ENCODE data around the gene R3HCC1L. TPM values are rescaled to one million over a fixed set of nuclear protein-coding genes. Genes with fewer than 3 reads are reported as not detected.
"Not testable (repeated sequence)": the region's sequence is repeated elsewhere in the genome, so short reads cannot be mapped to it uniquely, and the experiment has no call there.

Gene R3HCC1L
- polyA plus RNA-seq, 4 donors, result 9.2 to 22.8 (median 12.5) TPM

GRCh38 chr10:98136775-98137174, 2.3 kb downstream of the R3HCC1L start:
- not testable (repeated sequence) for DNase-seq; H3K4me3 ChIP-seq (ENCODE audit: low read depth in 1 of 3, low read length in 3 of 3); H3K9me3 ChIP-seq (ENCODE audit: control insufficient read depth in 2 of 2, insufficient read depth in 1 of 2, low read depth in 1 of 2, low read length in 1 of 2); H3K36me3 ChIP-seq (ENCODE audit: control insufficient read depth in 3 of 3, insufficient read depth in 2 of 3, low read depth in 1 of 3, low read length in 3 of 3); FAIRE-seq; H3K27me3 ChIP-seq (ENCODE audit: control insufficient read depth in 3 of 3, insufficient read depth in 3 of 3, low read length in 3 of 3); H3K4me1 ChIP-seq (ENCODE audit: control insufficient read depth in 3 of 3, insufficient read depth in 2 of 3, low read depth in 1 of 3, low read length in 2 of 3); H3K27ac ChIP-seq (ENCODE audit: low read depth in 1 of 3, low read length in 2 of 3)
- 96% methylated on average over 16 of the region's 16 CpGs for WGBS, 3 donors

- FAIRE-seq (no peak), DNase-seq (no peak)
- Histone ChIP-seq H3K9me3 (ENCODE audit: control insufficient read depth in 2 of 2, insufficient read depth in 1 of 2, low read depth in 1 of 2, low read length in 1 of 2) (no peaks in the 10 kb centered on the region), H3K4me1 (ENCODE audit: control insufficient read depth in 3 of 3, insufficient read depth in 2 of 3, low read depth in 1 of 3, low read length in 2 of 3) (peaks cover 0 to 6% (median 5%) of the 10 kb centered on the region in 3 donors), H3K4me3 (ENCODE audit: low read depth in 1 of 3, low read length in 3 of 3) (no peak overlapping the region), H3K36me3 (ENCODE audit: control insufficient read depth in 3 of 3, insufficient read depth in 2 of 3, low read depth in 1 of 3, low read length in 3 of 3) (no peaks in the 10 kb centered on the region), H3K27ac (ENCODE audit: low read depth in 1 of 3, low read length in 2 of 3) (no peak overlapping the region), H3K27me3 (ENCODE audit: control insufficient read depth in 3 of 3, insufficient read depth in 3 of 3, low read length in 3 of 3) (no peaks in the 10 kb centered on the region)
These were observed 3.6 kb downstream of the R3HCC1L start for GRCh38 chr10:98138031-98138430.

GRCh38 chr10:98139431-98139830, 5.0 kb downstream of the R3HCC1L start:
- WGBS, 3 donors, result 82 to 88% (median 84%) methylated on average over 3 of the region's 3 CpGs
- no peak overlapping the region for H3K4me3 ChIP-seq (ENCODE audit: low read depth in 1 of 3, low read length in 3 of 3)
- DNase-seq (no peak), FAIRE-seq (no peak)
- no peaks in the 10 kb centered on the region for H3K36me3 ChIP-seq (ENCODE audit: control insufficient read depth in 3 of 3, insufficient read depth in 2 of 3, low read depth in 1 of 3, low read length in 3 of 3)
- no peak overlapping the region for H3K27ac ChIP-seq (ENCODE audit: low read depth in 1 of 3, low read length in 2 of 3)
- H3K9me3 ChIP-seq (ENCODE audit: control insufficient read depth in 2 of 2, insufficient read depth in 1 of 2, low read depth in 1 of 2, low read length in 1 of 2), result no peaks in the 10 kb centered on the region
- no peaks in the 10 kb centered on the region for H3K27me3 ChIP-seq (ENCODE audit: control insufficient read depth in 3 of 3, insufficient read depth in 3 of 3, low read length in 3 of 3)
- H3K4me1 ChIP-seq (ENCODE audit: control insufficient read depth in 3 of 3, insufficient read depth in 2 of 3, low read depth in 1 of 3, low read length in 2 of 3), result peaks cover 0 to 5% (median 4%) of the 10 kb centered on the region in 3 donors

GRCh38 chr10:98141484-98142073, 7.1 kb downstream of the R3HCC1L start:
- FAIRE-seq, result no peak
- H3K36me3 ChIP-seq (ENCODE audit: control insufficient read depth in 3 of 3, insufficient read depth in 2 of 3, low read depth in 1 of 3, low read length in 3 of 3), result no peaks in the 10 kb centered on the region

GRCh38 chr10:98144985-98145384, 10.5 kb downstream of the R3HCC1L start:
- Histone ChIP-seq H3K27me3 (ENCODE audit: control insufficient read depth in 3 of 3, insufficient read depth in 3 of 3, low read length in 3 of 3) (no peaks in the 10 kb centered on the region), H3K9me3 (ENCODE audit: control insufficient read depth in 2 of 2, insufficient read depth in 1 of 2, low read depth in 1 of 2, low read length in 1 of 2) (no peaks in the 10 kb centered on the region), H3K4me3 (ENCODE audit: low read depth in 1 of 3, low read length in 3 of 3) (no peak overlapping the region), H3K4me1 (ENCODE audit: control insufficient read depth in 3 of 3, insufficient read depth in 2 of 3, low read depth in 1 of 3, low read length in 2 of 3) (peaks cover 0 to 3% (median 0%) of the 10 kb centered on the region in 3 donors), H3K27ac (ENCODE audit: low read depth in 1 of 3, low read length in 2 of 3) (no peak overlapping the region), H3K36me3 (ENCODE audit: control insufficient read depth in 3 of 3, insufficient read depth in 2 of 3, low read depth in 1 of 3, low read length in 3 of 3) (no peaks in the 10 kb centered on the region)
- DNase-seq, result no peak
- 95 to 97% (median 95%) methylated on average over 2 of the region's 2 CpGs for WGBS, 3 donors
- no peak for FAIRE-seq

More at GRCh38 chr10:98141484-98142073, 7.1 kb downstream of the R3HCC1L start:
- Histone ChIP-seq H3K9me3 (ENCODE audit: control insufficient read depth in 2 of 2, insufficient read depth in 1 of 2, low read depth in 1 of 2, low read length in 1 of 2) (no peaks in the 10 kb centered on the region), H3K4me1 (ENCODE audit: control insufficient read depth in 3 of 3, insufficient read depth in 2 of 3, low read depth in 1 of 3, low read length in 2 of 3) (peaks cover 0 to 5% (median 0%) of the 10 kb centered on the region in 3 donors), H3K4me3 (ENCODE audit: low read depth in 1 of 3, low read length in 3 of 3) (no peak overlapping the region), H3K27me3 (ENCODE audit: control insufficient read depth in 3 of 3, insufficient read depth in 3 of 3, low read length in 3 of 3) (no peaks in the 10 kb centered on the region), H3K27ac (ENCODE audit: low read depth in 1 of 3, low read length in 2 of 3) (no peak overlapping the region)
- no peak for DNase-seq

- no peak for FAIRE-seq
- H3K4me1 ChIP-seq (ENCODE audit: control insufficient read depth in 3 of 3, insufficient read depth in 2 of 3, low read depth in 1 of 3, low read length in 2 of 3), result no peaks in the 10 kb centered on the region
- H3K27me3 ChIP-seq (ENCODE audit: control insufficient read depth in 3 of 3, insufficient read depth in 3 of 3, low read length in 3 of 3), result no peaks in the 10 kb centered on the region
- DNase-seq, result no peak
- 96% methylated on average over 1 of the region's 1 CpG for WGBS, 3 donors
- peaks cover 0 to 4% (median 3%) of the 10 kb centered on the region in 3 donors for H3K36me3 ChIP-seq (ENCODE audit: control insufficient read depth in 3 of 3, insufficient read depth in 2 of 3, low read depth in 1 of 3, low read length in 3 of 3)
- H3K27ac ChIP-seq (ENCODE audit: low read depth in 1 of 3, low read length in 2 of 3), result no peak overlapping the region
- no peak overlapping the region for H3K4me3 ChIP-seq (ENCODE audit: low read depth in 1 of 3, low read length in 3 of 3)
- H3K9me3 ChIP-seq (ENCODE audit: control insufficient read depth in 2 of 2, insufficient read depth in 1 of 2, low read depth in 1 of 2, low read length in 1 of 2), result peaks cover 0 to 13% of the 10 kb centered on the region in 2 donors
These were observed 15.4 kb downstream of the R3HCC1L start for GRCh38 chr10:98149858-98150257.

GRCh38 chr10:98150544-98150943, 16.1 kb downstream of the R3HCC1L start:
- H3K27ac ChIP-seq (ENCODE audit: low read depth in 1 of 3, low read length in 2 of 3), result no peak overlapping the region
- WGBS, 3 donors, result 94 to 97% (median 96%) methylated on average over 5 of the region's 5 CpGs

GRCh38 chr10:98152778-98153177, 18.3 kb downstream of the R3HCC1L start:
- not testable (repeated sequence) for H3K27ac ChIP-seq (ENCODE audit: low read depth in 1 of 3, low read length in 2 of 3); H3K36me3 ChIP-seq (ENCODE audit: control insufficient read depth in 3 of 3, insufficient read depth in 2 of 3, low read depth in 1 of 3, low read length in 3 of 3); DNase-seq; H3K27me3 ChIP-seq (ENCODE audit: control insufficient read depth in 3 of 3, insufficient read depth in 3 of 3, low read length in 3 of 3); H3K4me3 ChIP-seq (ENCODE audit: low read depth in 1 of 3, low read length in 3 of 3); FAIRE-seq; H3K4me1 ChIP-seq (ENCODE audit: control insufficient read depth in 3 of 3, insufficient read depth in 2 of 3, low read depth in 1 of 3, low read length in 2 of 3)
- WGBS, 3 donors, result 86 to 95% (median 91%) methylated on average over 21 to 30 of the region's 30 CpGs
- peaks cover 0 to 13% of the 10 kb centered on the region in 2 donors for H3K9me3 ChIP-seq (ENCODE audit: control insufficient read depth in 2 of 2, insufficient read depth in 1 of 2, low read depth in 1 of 2, low read length in 1 of 2)

More at GRCh38 chr10:98150544-98150943, 16.1 kb downstream of the R3HCC1L start:
- FAIRE-seq (no peak), DNase-seq (no peak)
- Histone ChIP-seq H3K27me3 (ENCODE audit: control insufficient read depth in 3 of 3, insufficient read depth in 3 of 3, low read length in 3 of 3) (no peaks in the 10 kb centered on the region), H3K36me3 (ENCODE audit: control insufficient read depth in 3 of 3, insufficient read depth in 2 of 3, low read depth in 1 of 3, low read length in 3 of 3) (peaks cover 0 to 4% (median 3%) of the 10 kb centered on the region in 3 donors), H3K4me1 (ENCODE audit: control insufficient read depth in 3 of 3, insufficient read depth in 2 of 3, low read depth in 1 of 3, low read length in 2 of 3) (no peaks in the 10 kb centered on the region), H3K4me3 (ENCODE audit: low read depth in 1 of 3, low read length in 3 of 3) (no peak overlapping the region), H3K9me3 (ENCODE audit: control insufficient read depth in 2 of 2, insufficient read depth in 1 of 2, low read depth in 1 of 2, low read length in 1 of 2) (peaks cover 0 to 13% of the 10 kb centered on the region in 2 donors)

Measured in small intestine (tissue), 7 donors.